ENCODE data around the gene CRACR2B. TPM values are rescaled to one million over a fixed set of nuclear protein-coding genes. Genes with fewer than 3 reads are reported as not detected.
A peak's percentile ranks its signal among the peaks of the same experiment; 100 is the strongest.

The CRACR2B gene
- total and polyA plus RNA-seq, 10 of the 15 experiments (the other 5 are each of a cell fraction or from before 2014, with no cell fraction given): 0.10 to 33.7 (median 12.7) TPM

DNA sequence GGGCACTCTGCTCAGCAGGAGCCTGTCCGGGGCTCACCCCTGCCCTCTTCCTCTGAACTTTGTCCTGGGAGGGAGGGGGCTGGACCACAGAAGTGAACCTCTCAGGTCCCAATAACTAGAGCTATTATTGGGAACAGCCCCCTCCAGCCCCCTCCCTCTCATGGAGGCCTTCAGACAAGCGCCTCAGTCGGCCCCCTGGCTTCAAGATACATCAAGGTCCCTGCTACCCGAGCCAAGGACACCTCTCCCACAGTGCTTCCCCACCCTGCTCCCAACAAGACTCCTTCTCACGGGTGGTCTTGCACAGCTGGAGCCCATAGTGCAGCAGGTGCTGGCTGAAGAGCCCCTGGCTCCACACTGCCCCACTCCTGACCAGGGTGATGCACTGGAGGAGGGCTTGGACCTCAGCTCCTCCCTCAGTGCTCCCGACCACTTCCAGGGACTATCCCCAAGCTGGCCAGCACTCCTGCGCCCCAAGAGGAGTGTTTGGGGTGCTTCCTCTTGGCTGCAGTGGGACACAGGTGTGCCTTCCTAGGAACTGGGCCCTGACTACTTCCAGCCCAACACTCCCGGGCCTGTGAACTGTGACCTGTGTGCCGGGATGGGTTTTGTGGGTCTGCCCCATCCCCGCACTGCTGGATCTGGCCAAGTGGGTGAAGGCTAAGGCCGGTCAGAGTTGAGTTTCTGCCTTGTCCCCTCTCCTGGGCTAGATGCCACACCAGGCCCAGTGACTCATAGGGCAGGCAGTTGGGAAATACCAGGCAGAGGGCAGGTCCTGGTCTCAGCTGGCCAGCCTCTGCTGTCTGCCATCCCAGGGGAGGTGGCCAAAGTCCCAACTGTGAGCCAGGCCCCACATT is 6.8 kb upstream of the CRACR2B start:
- H3K4me1 ChIP-seq (ENCODE audit: control insufficient read depth, insufficient read depth, low read length): no peaks in the 10 kb centered on the region; the same call in 1 of the 2 replicates
- H3K9ac ChIP-seq (ENCODE audit: control insufficient read depth, insufficient read depth, low read length): peak overlapping the region; percentile 82
- H3K4me2 ChIP-seq (ENCODE audit: control insufficient read depth, insufficient read depth): peak overlapping the region; percentile 90
- H3K4me3 ChIP-seq: peak overlapping the region; percentile 82
- no TSS peak for BruUV-seq (replicated peaks)
- CTCF ChIA-PET: no interaction called here
- FAIRE-seq: no peak
- in situ Hi-C loops (cut with MboI) (loop anchor here (25.0 kb wide), 1 partner anchor 1566 kb away; the partner anchor contains the start of gene CD81), intact Hi-C loops (cut with micrococcal nuclease; ENCODE audit: unreplicated experiment) (no loop called here)
- no peaks in the 10 kb centered on the region; the same call in 1 of the 2 replicates for H4K20me1 ChIP-seq (ENCODE audit: control insufficient read depth, insufficient read depth)
- 63% methylated on average over 11 of the region's 11 CpGs for WGBS (ENCODE audit: insufficient coverage, insufficient replicate concordance, low lambda C conversion rate, missing lambda C conversion rate)
- no peaks in the 10 kb centered on the region for H3K9me3 ChIP-seq (replicated peaks; ENCODE audit: control insufficient read depth, insufficient read depth, low read length)
- peaks cover 0 to 2% of the 10 kb centered on the region in 2 experiments; a peak in 3 of 4 replicates for H3K36me3 ChIP-seq (ENCODE audit: control insufficient read depth in 2 of 2, insufficient read depth in 2 of 2, low read length in 1 of 2)
- DNase-seq (ENCODE audit: low read depth, low spot score): no peak
- SMC1A ChIA-PET (ENCODE audit: uncharacterized antibody, unreplicated experiment): interaction anchor here (1.9 kb wide), 1 partner anchor 22 kb away, joined by 5 read pairs; the partner anchor contains the start of genes POLR2L and TSPAN4
- H3K79me2 ChIP-seq (ENCODE audit: control insufficient read depth, insufficient read depth, low read length): peaks cover 5% of the 10 kb centered on the region
- H3K27me3 ChIP-seq (replicated peaks in 1 of 2; ENCODE audit: control insufficient read depth in 2 of 2, insufficient read depth in 2 of 2, low read length in 1 of 2): no peaks in the 10 kb centered on the region
- POLR2A ChIA-PET: interaction anchor here (1.8 to 4.3 kb wide), 5 partner anchors 8 to 23 kb away, joined by 9 to 33 read pairs (median 18); partner anchors contain the start of genes CRACR2B, PIDD1, RPLP2 and TSPAN4
- no peak for ATAC-seq
- H3K27ac ChIP-seq (ENCODE audit: control insufficient read depth, insufficient read depth): 0 out of 2 replicates have a peak overlapping the region, but pooled peaks have one; percentile 73
- H2AFZ ChIP-seq (ENCODE audit: control insufficient read depth, low read depth, low read length): no peak overlapping the region
- RAD21 ChIA-PET (ENCODE audit: unreplicated experiment): interaction anchor here (1.9 kb wide), 1 partner anchor 12 kb away, joined by 13 read pairs; the partner anchor contains the start of gene RPLP2
- TF ChIP-seq, protein P1, sequence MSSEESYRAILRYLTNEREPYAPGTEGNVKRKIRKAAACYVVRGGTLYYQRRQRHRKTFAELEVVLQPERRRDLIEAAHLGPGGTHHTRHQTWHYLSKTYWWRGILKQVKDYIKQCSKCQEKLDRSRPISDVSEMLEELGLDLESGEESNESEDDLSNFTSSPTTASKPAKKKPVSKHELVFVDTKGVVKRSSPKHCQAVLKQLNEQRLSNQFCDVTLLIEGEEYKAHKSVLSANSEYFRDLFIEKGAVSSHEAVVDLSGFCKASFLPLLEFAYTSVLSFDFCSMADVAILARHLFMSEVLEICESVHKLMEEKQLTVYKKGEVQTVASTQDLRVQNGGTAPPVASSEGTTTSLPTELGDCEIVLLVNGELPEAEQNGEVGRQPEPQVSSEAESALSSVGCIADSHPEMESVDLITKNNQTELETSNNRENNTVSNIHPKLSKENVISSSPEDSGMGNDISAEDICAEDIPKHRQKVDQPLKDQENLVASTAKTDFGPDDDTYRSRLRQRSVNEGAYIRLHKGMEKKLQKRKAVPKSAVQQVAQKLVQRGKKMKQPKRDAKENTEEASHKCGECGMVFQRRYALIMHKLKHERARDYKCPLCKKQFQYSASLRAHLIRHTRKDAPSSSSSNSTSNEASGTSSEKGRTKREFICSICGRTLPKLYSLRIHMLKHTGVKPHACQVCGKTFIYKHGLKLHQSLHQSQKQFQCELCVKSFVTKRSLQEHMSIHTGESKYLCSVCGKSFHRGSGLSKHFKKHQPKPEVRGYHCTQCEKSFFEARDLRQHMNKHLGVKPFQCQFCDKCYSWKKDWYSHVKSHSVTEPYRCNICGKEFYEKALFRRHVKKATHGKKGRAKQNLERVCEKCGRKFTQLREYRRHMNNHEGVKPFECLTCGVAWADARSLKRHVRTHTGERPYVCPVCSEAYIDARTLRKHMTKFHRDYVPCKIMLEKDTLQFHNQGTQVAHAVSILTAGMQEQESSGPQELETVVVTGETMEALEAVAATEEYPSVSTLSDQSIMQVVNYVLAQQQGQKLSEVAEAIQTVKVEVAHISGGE (CRISPR knock-in tag; IDR thresholded peaks at IDR 0.05): no peak
- no peak for TF ChIP-seq YBX1 (IDR thresholded peaks at IDR 0.05)
- TF ChIP-seq, protein P2, sequence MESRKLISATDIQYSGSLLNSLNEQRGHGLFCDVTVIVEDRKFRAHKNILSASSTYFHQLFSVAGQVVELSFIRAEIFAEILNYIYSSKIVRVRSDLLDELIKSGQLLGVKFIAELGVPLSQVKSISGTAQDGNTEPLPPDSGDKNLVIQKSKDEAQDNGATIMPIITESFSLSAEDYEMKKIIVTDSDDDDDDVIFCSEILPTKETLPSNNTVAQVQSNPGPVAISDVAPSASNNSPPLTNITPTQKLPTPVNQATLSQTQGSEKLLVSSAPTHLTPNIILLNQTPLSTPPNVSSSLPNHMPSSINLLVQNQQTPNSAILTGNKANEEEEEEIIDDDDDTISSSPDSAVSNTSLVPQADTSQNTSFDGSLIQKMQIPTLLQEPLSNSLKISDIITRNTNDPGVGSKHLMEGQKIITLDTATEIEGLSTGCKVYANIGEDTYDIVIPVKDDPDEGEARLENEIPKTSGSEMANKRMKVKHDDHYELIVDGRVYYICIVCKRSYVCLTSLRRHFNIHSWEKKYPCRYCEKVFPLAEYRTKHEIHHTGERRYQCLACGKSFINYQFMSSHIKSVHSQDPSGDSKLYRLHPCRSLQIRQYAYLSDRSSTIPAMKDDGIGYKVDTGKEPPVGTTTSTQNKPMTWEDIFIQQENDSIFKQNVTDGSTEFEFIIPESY (IDR thresholded peaks at IDR 0.05): no peak
- no peak for TF ChIP-seq STAT1 (conservative IDR thresholded peaks at IDR 0.05)
- no peak for TF ChIP-seq ZBED1 (IDR thresholded peaks at IDR 0.05; ENCODE audit: borderline replicate concordance)
- TF ChIP-seq, protein P3, sequence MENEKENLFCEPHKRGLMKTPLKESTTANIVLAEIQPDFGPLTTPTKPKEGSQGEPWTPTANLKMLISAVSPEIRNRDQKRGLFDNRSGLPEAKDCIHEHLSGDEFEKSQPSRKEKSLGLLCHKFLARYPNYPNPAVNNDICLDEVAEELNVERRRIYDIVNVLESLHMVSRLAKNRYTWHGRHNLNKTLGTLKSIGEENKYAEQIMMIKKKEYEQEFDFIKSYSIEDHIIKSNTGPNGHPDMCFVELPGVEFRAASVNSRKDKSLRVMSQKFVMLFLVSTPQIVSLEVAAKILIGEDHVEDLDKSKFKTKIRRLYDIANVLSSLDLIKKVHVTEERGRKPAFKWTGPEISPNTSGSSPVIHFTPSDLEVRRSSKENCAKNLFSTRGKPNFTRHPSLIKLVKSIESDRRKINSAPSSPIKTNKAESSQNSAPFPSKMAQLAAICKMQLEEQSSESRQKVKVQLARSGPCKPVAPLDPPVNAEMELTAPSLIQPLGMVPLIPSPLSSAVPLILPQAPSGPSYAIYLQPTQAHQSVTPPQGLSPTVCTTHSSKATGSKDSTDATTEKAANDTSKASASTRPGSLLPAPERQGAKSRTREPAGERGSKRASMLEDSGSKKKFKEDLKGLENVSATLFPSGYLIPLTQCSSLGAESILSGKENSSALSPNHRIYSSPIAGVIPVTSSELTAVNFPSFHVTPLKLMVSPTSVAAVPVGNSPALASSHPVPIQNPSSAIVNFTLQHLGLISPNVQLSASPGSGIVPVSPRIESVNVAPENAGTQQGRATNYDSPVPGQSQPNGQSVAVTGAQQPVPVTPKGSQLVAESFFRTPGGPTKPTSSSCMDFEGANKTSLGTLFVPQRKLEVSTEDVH (IDR thresholded peaks at IDR 0.05; ENCODE audit: low read depth, partially characterized antibody): no peak
- TF ChIP-seq FOS (IDR thresholded peaks at IDR 0.05; ENCODE audit: borderline replicate concordance, extremely low read depth, insufficient read length): no peak
- no peak for TF ChIP-seq BCL11A (IDR thresholded peaks at IDR 0.05; ENCODE audit: low read depth, low read length)
- TF ChIP-seq CBX5 (IDR thresholded peaks at IDR 0.05; ENCODE audit: low read depth): no peak
- TF ChIP-seq ATF7 (IDR thresholded peaks at IDR 0.05; ENCODE audit: low read depth): no peak
- no peak for TF ChIP-seq CREM (IDR thresholded peaks at IDR 0.05; ENCODE audit: low read depth)
- TF ChIP-seq ZNF384 (IDR thresholded peaks at IDR 0.05; ENCODE audit: borderline replicate concordance, low read depth, low read length): no peak
- TF ChIP-seq, protein P4, sequence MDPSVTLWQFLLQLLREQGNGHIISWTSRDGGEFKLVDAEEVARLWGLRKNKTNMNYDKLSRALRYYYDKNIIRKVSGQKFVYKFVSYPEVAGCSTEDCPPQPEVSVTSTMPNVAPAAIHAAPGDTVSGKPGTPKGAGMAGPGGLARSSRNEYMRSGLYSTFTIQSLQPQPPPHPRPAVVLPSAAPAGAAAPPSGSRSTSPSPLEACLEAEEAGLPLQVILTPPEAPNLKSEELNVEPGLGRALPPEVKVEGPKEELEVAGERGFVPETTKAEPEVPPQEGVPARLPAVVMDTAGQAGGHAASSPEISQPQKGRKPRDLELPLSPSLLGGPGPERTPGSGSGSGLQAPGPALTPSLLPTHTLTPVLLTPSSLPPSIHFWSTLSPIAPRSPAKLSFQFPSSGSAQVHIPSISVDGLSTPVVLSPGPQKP (IDR thresholded peaks at IDR 0.05; ENCODE audit: low read depth, low read length): no peak
- TF ChIP-seq SREBF1 (IDR thresholded peaks at IDR 0.05; ENCODE audit: low read length): no peak
